Activated CD8-positive, alpha-beta memory T cell treated with anti-CD3 and anti-CD28 coated beads, Interleukin-2, amount 50 U/mL, for 24 hours (primary cell): ENCODE results near the gene BAIAP2.
"Not testable (repeated sequence)": the region's sequence is repeated elsewhere in the genome, so short reads cannot be mapped to it uniquely, and the experiment has no call there.

ENCODE experiments used
- DNase-seq: peaks from one replicate; pipeline ENCODE4 v3.0.0-alpha.2; 2020; ENCODE audit errors: extremely low read depth

Gene BAIAP2

DNA sequence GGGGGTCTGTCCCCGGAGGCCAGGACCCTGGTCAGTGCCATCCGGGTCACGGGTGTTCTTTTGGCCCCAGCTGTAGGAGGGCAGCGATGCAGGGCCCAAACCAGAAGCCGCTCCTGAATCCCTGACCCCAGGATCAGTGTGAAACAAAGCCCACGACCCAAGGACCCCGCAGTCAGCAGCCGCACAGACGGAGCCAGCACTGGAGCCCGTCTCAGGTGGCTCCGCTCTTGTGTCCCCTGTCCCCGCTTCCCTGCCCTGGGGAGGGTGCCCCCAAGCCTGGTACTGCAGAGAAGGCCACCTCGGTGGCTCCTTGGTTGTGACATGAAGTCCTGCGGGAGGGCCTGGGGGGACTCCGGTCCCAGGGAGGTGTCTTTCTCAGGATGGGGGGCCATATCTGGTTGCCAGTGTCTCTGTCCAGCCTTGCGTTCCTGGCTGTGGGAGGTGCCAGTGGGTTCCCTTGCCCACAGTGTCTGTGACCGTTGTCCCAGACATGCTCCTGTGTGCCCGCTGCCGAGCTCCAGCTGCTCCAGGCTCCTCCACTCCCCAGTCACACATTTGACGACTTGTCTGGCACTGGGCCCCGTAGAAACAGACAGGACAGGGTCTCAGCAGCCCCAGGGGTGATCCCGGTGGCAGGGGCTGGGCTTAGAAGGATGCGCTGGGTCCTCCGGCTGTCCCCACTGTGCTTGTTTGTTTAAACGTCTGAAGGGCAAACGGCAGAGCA is 33.6 kb downstream of the BAIAP2 start:
- DNase-seq: no peak

DNA sequence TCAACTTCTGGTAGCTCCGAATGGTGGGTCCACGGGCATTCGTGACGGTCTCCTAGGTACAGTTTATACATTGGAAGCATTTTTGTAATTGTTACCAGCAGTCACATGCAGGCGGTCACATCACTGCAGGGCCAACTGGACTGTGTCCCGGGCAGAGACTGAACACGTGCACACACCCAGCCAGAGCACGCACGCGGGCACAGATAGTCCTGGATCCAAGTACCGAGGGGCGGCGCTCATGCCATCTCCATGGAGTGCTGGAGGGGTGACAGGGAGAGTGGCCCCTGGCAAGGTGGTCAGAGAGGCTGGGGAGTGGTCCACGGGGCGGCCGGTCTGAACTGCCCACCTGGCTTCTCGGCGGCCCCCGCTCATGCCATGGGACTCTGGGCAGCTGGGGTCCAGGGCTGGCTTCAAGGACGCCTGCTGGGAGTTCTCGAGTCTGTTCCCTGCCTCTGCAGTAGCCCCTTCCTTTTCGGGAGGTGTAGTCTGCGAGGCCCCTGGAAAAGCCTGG is 34.2 kb downstream of the BAIAP2 start:
- DNase-seq: no peak

DNA sequence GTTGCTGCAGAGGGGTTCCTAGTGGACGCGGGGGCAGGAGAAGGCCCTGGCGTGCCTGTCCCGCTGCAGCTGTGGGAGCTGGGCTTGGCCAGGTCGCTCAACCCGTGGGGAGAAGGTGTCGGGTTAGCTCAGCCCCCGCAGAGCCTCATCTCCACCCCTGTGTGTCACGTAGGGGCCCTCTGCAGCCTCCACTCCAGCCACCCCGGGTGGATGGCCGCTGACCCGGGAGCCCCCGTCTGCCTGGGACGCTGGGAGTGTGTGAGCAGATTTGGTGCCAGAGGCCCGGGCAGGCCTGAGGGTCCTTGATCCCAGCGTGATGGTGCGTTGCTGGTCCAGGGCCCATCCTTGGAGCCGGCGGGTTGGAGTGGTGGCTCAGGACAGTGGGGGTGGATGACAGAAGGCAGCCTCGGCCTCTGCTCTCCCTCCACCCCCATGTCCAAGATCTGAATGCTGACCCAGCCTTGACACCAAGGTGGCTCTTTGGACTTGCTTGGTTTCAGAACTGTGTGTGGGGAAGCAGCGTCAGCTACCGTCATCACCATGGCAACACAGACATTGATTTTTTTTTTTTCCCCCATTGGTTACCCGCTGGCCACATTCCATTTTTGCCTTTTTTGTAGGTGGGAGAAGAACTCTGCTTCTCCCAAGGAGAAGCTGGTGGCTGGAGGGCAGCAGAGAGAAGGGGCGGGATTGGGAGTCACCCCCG is 35.7 kb downstream of the BAIAP2 start:
- no peak for DNase-seq

DNA sequence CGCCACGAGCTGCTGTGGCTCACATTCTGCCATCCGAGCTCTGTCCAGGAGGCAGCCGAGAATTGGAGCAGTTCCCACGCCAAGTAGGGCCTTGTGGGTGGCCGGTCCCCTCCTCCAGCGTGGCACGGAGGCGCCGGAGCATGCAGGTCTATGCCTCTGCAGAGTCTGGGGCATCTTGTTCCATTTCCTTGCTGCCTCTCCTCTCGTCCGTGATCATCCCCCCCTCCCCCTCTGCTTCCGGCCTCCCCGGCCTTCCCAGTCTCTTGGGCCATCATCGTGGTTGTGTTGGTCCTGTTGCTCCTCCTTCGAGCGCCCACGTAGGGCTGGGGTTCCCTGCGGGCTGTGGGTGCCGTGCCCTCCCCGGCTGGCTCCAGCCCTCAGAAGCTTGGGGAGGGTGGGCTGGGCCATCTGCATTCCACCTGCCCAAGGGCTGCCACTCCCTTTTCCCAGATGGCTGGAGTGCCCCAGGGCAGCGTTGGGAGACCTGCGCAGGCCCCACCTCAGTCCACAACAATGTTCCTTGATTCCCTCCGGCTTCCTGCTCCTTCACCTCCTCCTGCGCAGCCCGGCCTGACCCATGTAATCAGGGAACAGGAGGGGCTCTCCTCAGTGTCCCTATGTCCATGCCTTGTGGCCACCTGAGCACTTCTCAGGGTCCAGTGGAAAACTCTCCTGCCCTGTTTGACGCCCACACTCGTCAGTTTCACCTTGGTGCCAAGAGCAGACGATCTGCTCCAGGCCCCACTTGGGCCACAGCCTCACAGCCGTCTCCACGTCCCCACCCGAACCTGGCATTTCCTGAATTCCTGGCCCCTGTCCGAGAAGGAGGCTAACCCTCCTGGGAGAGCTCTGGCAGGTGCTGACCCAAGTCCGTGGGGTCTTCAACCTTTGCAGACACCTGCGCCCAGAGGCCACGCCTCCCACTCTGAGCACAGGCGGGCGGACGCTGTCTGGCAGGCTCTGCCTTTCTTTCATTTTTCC is 37.1 kb downstream of the BAIAP2 start:
- DNase-seq: no peak

DNA sequence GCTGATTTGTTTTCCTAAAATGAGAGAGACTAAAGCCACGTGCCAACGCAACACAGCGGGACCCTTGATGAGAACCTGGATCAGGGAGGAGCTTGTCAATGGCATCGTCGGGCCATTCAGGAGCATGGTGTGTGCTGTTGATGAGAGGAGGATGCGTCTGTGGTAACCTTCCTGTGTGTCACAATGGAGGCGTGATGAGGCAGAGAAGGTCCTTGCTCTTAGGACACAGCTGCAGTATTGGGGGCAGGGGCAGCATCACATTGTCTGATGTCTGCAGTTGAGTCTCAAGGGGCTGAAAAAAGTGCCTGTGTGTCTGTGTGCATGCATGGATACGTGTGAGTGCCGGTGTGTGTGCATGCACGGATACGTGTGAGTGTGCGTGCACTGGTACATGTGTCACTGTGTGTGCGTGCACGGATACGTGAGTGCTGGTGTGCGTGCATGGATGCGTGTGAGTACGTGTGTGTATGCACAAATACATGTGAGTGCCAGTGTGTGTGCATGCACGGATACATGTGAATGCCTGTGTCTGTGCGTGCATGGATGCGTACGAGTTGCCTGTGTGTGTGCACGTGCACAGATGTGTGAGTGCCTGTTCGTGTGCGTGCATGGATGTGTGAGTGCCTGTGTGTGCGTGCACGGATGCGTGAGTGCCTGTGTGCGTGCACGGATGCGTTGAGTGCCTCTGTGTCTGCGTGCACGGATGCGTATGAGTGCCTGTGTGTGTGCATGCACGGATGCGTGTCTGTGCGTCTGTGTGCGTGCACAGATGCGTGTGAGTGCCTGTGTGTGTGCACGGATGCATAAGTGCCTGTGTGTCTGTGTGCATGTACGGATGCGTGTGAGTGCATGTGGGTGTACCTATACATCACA is 39.3 kb downstream of the BAIAP2 start:
- no peak for DNase-seq

DNA sequence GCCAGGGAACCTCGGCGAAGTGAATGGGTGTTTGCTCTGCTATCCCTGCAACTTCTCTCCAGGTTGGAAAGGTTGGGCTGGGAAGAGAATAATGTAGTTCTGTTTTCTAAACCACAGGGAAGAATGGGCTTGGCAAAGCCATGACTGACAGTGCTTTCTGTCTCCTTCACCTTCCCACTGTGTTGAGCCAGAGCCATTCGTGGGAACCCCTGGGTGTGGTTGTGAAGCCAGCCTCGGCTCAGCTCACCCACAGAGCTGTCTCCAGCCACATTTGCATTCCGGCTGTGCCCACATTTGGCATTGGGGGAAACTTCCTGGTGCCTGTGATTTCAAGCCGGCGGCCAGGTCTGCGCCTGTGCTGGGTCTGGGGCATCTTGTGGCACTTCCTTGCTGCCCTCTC is 39.9 kb downstream of the BAIAP2 start:
- DNase-seq: no peak

DNA sequence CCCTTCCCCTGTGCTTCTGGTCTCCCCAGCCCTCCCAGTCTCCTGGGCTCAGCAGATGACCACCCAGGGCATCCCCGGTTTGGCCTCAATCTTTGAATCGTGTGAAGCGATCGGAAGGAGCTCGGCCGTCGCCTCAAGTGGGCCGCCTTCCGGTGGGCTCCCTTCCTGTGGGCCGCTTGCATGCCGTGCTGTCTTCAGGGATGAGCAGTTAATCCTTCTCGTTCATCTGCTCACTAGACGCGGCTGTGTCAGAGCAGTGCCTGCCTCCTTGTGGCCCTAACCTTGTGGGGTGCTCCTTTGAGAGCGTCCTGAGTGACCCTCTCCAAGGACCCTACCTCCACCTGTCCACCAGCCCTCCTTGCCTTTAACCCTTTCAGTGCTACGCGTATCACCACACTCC is 40.4 kb downstream of the BAIAP2 start:
- no peak for DNase-seq

DNA sequence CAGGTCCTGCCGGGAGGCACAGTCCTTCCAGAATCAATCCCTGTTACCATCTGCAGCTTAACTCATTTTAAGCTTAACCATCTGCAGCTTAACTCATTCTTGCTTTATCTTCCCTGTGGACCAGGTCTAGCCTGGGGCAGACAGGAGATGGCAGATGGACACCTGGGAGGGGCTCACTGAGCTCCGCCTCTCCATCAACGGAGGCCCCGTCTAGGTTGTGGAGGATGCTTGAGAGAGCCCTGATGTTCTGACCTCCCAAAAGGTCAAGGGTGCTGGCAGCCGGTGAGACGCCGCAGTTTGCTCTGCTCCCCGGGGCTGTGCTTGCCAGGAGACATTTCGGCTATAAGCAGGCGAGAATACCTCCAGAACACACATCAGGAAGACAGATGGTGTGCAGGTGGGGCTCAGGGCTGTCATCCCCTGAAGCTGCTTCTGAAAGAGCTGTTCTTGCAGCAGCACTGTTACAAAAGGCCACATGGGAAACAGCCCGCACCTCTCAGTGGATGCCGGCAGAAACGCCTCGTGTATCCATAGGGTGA is 41.3 kb downstream of the BAIAP2 start:
- DNase-seq: no peak

DNA sequence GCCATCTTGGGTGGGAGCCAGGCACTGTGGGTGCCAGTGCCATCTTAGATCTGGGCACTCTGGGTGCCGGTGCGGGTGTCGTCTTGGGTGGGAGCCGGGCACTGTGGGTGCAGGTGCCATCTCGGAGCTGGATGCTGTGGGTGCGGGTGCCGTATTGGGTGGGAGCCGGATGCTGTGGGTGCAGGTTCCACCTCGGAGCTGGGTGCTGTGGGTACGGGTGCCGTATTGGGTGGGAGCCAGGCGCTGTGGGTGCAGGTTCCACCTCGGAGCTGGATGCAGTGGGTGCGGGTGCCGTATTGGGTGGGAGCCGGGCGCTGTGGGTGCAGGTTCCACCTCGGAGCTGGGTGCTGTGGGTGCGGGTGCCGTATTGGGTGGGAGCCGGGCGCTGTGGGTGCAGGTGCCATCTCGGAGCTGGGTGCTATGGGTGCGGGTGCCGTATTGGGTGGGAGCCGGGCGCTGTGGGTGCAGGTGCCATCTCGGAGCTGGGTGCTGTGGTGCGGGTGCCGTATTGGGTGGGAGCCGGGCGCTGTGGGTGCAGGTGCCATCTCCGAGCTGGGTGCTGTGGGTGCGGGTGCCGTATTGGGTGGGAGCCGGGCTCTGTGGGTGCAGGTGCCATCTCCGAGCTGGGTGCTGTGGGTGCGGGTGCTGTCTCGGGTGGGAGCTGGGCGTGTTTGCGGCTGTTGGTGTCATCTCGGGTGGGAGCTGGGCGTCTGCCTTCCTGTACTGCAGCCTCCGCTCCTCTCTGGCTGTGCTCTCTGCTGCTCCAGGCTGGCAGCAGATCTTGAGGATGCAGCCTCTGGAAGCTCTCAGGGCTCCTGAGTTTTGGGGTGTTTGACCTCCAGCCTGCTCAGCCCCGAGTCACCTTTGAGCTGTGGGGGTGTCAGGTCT is 43.3 kb downstream of the BAIAP2 start:
- DNase-seq: not testable (repeated sequence)

DNA sequence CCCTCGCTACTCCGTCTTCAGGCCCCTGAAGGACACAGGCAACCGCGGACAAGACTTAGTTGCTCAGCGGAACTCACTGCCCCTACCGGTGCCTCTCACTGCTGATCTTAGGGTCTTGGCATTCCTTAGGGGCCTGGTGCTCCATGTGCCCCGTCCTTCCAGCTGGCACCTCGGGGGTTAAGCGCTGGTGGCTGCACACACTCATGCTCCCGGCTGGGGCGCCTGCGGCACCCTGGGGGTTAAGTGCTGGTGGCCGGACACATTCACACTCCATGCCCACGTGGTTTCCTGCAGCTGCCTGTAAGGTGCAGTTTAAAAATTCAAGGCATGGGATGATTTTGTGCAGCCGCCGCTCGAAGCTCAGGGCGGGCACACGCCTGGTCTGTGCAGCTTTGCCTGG is 45.1 kb downstream of the BAIAP2 start:
- no peak for DNase-seq

DNA sequence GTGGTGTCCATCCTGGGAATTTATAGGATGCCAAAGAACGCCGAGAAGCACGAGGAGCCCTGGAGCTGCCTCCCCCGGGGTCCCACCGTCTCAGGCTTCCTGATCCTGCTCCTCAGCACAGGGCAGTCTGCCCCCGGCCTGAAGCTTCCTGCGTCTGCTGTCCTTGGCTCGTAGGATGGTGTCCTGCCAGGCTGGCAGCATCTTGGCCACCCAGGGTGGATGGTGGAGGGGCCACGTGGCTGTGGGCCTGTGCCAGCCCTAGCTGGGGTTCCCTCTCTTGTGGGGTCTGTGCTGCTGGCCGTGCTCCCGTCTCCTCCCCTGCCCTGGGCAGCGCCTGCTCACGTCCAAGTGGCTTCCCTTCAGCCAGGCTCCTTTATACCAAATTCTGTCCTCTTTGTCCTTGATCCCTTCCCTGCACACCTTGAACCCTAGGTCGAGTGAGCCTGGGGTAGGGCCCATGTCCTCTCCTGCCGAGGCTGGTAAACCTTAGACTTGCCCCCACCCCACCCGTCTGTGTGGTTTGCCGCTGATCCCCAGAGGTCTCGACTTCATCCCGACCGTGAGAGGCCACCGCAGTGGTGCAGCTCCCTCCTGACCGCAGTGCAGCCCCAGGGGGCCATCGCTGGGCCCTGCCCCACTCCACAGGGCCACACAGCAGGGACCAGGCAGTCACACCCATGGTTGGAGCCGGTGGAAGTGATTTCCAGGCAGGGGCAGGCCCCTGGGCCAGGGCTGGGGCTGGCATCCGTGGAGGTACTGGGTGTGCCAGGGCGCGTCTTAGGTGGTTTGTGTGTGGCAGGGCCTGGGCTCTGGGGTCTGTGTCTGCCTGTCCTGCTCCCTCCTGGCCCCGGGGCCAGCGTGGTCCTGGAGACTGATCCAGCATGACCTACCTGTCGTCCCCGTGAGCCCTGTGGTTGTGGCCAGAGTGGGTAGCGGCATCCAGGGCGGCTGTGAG is 46.5 kb downstream of the BAIAP2 start:
- no peak for DNase-seq

DNA sequence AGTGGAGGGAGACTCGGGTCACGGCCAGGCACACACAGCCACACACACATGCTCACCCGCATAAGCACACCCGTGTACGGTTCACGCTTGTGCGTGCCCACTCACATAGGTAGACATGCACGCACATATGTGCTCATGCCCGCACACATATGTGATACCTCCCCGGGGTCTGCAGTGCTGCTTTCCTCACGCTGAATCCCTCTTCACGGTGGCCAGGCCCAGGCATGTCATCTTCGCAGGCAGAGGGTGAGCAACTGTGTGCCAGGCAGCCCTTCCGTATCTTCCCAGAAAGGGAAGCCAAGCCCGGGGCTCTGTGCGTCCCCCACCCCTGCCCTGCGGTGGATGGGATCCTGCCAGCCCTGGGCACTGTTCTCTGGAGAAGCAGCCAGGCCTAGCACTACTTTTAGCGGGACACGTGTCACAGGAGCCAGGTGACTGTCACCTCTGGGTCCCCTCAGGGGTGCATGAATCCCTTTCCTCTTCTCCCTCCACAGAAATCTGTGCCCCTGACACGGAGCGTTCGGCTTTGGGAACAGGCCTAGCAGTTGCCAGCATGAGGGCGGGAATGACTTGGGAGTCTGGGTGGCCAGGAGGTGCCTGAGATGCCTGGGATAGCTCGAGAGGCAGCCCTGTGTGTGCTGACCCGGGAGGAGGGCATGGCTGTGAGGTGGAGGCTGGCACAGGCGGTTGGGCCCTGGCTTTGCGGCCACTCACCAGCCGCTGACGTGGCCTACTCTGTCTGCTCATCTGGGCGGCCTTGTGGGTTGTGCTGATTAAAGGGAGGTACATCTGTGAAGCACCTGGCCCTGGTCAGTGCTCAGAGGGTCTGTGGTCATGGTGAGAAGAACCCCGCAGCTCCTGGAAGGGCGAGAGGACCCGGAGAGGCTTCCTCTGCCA is 47.5 kb downstream of the BAIAP2 start:
- no peak for DNase-seq

DNA sequence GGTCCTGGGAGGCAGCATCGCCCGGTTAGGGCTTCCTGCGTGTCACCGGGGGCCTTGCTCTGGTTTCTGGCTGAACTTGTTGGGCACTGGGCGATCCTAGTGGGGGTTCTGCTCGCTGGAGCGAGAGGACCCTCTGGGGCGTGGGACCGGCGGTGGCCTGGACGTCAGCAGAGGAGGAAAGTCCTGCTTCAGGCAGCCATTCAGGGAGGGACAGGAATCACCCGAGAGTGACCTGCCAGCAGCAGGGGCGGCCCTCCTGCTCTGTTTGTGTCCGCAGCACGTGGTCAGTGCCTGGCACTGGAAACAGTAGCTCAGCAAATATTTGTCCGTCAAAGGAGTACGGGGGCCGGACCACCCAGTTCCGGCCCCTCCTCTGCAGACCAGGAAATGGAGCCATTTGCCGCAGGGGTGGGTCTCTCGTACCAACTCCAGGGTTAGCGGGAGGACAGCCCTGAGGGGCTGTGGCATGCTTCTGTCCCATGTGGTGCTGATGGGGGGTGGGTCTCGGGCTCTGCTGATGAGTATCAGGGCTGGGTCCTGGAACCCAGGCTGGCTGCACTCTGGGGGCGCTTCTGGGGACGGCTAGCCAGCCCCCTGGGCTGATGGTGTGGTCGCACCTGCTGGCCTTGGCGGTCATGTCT is 48.3 kb downstream of the BAIAP2 start:
- no peak for DNase-seq

DNA sequence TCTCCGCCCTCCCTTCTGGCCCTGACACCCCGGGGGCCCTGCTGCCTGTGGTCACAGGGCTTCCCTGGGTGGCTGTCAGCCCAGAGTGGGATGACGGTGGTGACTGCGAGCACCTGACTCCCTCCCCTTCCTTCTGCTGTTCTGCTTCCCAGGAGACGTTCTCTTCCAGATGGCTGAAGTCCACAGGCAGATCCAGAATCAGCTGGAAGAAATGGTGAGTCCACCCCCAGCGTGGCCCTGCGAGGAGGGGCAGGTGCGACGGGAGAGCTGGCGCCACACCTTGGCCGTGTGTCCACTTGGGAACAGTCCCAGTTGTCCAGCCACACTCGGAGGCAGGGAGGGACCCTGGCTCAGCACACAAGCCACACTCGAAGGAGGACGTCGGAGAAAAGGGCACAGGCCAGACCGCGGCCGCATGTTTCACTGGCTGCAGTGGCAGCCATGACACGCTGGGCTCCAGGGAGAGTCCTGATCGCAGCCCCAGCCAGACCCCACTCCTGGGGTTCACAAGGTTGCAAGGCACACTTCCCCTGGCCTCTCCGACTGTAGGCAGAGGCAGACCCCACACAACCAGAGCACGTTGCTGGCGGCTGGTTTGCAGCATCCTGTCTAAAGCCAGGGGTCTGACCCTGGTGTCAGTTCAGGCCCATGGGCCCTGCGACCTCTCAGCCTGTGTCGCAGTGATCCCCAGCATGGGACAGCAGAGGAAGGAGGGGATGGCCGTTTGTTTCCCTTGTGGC is 49.9 kb downstream of the BAIAP2 start:
- no peak for DNase-seq

DNA sequence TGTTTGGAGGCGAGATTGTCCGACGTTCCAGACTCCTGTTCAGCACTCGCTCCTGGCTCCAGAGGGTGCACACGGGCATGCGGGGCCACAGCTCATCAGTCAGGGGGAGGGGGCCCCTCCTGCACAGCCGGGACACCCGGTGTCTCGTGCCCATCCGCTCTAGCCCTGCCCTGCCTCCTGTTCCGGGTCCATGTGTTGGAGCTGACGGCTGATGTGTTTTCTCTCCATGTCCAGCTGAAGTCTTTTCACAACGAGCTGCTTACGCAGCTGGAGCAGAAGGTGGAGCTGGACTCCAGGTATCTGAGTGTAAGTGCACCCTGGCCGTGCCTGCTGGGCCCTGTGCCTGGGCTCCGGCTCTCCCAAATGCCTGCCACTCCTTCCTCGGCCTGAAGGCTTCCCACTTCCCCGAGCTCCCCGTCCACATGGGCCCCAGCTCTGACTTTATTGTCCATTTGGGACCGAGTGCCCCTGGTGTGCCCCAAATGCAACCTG is 50.5 kb downstream of the BAIAP2 start:
- DNase-seq: no peak
